Thymus (tissue), 11 donors: ENCODE measurements around the gene CUBN. TPM values are rescaled to one million over a fixed set of nuclear protein-coding genes. Genes with fewer than 3 reads are reported as not detected.

Experiments
- DNase-seq, 9 donors: peaks; one replicate each; pipeline ENCODE4 v3.0.0-alpha.2; 2013; ENCODE audit warnings: low spot score in 9 of 9, low read depth in 6 of 9, missing footprints in 1 of 9
- H3K27ac ChIP-seq, 2 donors: one replicate each; pipeline ENCODE4 v1.5.1; 2013; ENCODE audit warnings: control low read depth in 1 of 2, low read depth in 1 of 2, low read length in 1 of 2, mild to moderate bottlenecking in 1 of 2, moderate library complexity in 1 of 2
- H3K27me3 ChIP-seq, 2 donors: one replicate each; pipeline ENCODE4 v1.5.1; 2013; ENCODE audit warnings: low read length in 1 of 2; ENCODE audit not compliant: control insufficient read depth in 2 of 2, insufficient read depth in 1 of 2
- H3K36me3 ChIP-seq, 2 donors: one replicate each; pipeline ENCODE4 v1.5.1; 2013; ENCODE audit warnings: low read length in 1 of 2, mild to moderate bottlenecking in 1 of 2, moderate library complexity in 1 of 2; ENCODE audit not compliant: control insufficient read depth in 2 of 2, insufficient read depth in 2 of 2
- H3K4me1 ChIP-seq, 2 donors: one replicate each; pipeline ENCODE4 v1.5.1; 2013; ENCODE audit warnings: low read length in 2 of 2; ENCODE audit not compliant: control insufficient read depth in 2 of 2, insufficient read depth in 2 of 2
- H3K4me3 ChIP-seq, 2 donors: one replicate each; pipeline ENCODE4 v1.5.1; 2013; ENCODE audit warnings: low read length in 2 of 2, control low read depth in 1 of 2, mild to moderate bottlenecking in 1 of 2
- H3K9me3 ChIP-seq, 2 donors: one replicate each; pipeline ENCODE4 v1.5.1; 2013; ENCODE audit warnings: low read length in 1 of 2, mild to moderate bottlenecking in 1 of 2; ENCODE audit not compliant: control insufficient read depth in 2 of 2, insufficient read depth in 1 of 2
- WGBS: extraction: QIAGEN DNeasy Blood & Tissue Kit; methylation state at CpG from one replicate; pipeline ENCODE4 v1.1.7; 2013; 5-methylcytosine and 5-hydroxymethylcytosine counted together
- polyA plus RNA-seq: library from polyadenylated mRNA; stranded (reverse); fragments of 200-250 nt; gene quantifications from one replicate; pipeline ENCODE4 v1.2.3, GENCODE V29; 2013
- total RNA-seq: library from RNA; stranded (reverse); fragments of 120-200 nt; gene quantifications from one replicate; pipeline ENCODE4 v1.2.4, GENCODE V29; 2013
- donor health status: healthy.

Gene CUBN
- total and polyA plus RNA-seq, 2 donors: 1.7 to 1.8 TPM

GRCh38 chr10:17062493-17062892, 67.1 kb downstream of the CUBN start:
- Histone ChIP-seq H3K4me1 (peaks cover 19 to 25% of the 10 kb centered on the region in 2 donors), H3K9me3 (no peaks in the 10 kb centered on the region), H3K36me3 (no peaks in the 10 kb centered on the region), H3K27me3 (no peaks in the 10 kb centered on the region), H3K27ac (peak overlapping the region; percentile 40 to 91), H3K4me3 (no peak overlapping the region)
- peak; percentile 18 to 80 (median 48) for DNase-seq
- 53% methylated on average over 2 of the region's 2 CpGs for WGBS

DNA sequence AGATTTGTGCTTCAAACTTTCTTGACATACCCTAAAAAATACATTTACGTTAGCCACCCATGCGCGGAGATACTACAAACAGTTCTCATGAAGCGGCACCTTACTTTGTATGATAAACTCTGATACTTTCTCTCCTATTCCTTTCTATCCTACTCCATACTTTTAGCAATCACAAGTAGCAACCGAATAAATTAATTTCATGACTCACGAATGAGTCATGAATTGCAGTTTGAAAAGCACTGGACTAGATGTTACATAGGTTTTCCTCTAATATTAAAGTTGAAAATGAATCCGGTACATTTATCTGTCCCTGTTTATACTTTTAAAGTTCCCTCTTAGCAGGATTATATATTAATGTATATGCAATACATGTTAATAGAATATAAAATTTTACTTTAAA, 67.6 kb downstream of the CUBN start:
- peaks cover 19 to 25% of the 10 kb centered on the region in 2 donors for H3K4me1 ChIP-seq
- H3K9me3 ChIP-seq: no peaks in the 10 kb centered on the region
- H3K4me3 ChIP-seq: no peak overlapping the region
- 97% methylated on average over 7 of the region's 7 CpGs for WGBS
- peak overlapping the region in 1 of 2 donors; percentile 91 for H3K27ac ChIP-seq
- DNase-seq: no peak
- no peaks in the 10 kb centered on the region for H3K36me3 ChIP-seq
- H3K27me3 ChIP-seq: no peaks in the 10 kb centered on the region

DNA sequence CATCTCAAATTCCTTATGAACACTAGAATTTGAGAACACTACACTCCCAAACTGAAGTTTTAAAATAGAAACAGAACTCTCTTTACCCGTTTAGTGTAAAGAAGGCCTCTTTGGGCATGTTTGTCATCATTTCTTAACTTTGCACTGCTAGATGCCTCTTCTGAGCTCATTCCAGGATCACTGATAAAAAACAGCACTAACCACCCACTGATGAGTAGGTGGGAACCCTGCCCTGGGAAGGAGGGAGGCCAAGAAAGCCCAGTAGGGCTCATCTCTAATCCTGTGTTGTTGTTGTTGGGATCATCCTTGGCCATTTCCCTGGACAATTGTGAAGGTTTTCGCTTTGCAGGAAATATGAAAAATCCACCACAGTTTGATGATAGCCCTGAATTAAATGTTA, 68.2 kb downstream of the CUBN start:
- 91% methylated on average over 2 of the region's 2 CpGs for WGBS
- H3K9me3 ChIP-seq: no peaks in the 10 kb centered on the region
- DNase-seq: no peak
- H3K36me3 ChIP-seq: no peaks in the 10 kb centered on the region
- no peaks in the 10 kb centered on the region for H3K27me3 ChIP-seq
- H3K27ac ChIP-seq: no peak overlapping the region
- H3K4me1 ChIP-seq: peaks cover 19 to 25% of the 10 kb centered on the region in 2 donors
- H3K4me3 ChIP-seq: no peak overlapping the region

GRCh38 chr10:17060289-17060688, 69.3 kb downstream of the CUBN start:
- no peaks in the 10 kb centered on the region for H3K9me3 ChIP-seq
- 80% methylated on average over 6 of the region's 6 CpGs for WGBS
- peaks cover 19 to 25% of the 10 kb centered on the region in 2 donors for H3K4me1 ChIP-seq
- no peaks in the 10 kb centered on the region for H3K36me3 ChIP-seq
- no peak for DNase-seq
- H3K27ac ChIP-seq: no peak overlapping the region
- no peaks in the 10 kb centered on the region for H3K27me3 ChIP-seq
- no peak overlapping the region for H3K4me3 ChIP-seq

- Histone ChIP-seq H3K4me1 (peaks cover 16 to 21% of the 10 kb centered on the region in 2 donors), H3K9me3 (no peaks in the 10 kb centered on the region), H3K27me3 (no peaks in the 10 kb centered on the region), H3K36me3 (no peaks in the 10 kb centered on the region), H3K27ac (no peak overlapping the region), H3K4me3 (no peak overlapping the region)
- DNase-seq: no peak
Observed at GRCh38 chr10:17059197-17059688, 70.4 kb downstream of the CUBN start.

GRCh38 chr10:17058093-17058492, 71.5 kb downstream of the CUBN start:
- H3K9me3 ChIP-seq: no peaks in the 10 kb centered on the region
- no peaks in the 10 kb centered on the region for H3K27me3 ChIP-seq
- no peak for DNase-seq
- 99% methylated on average over 3 of the region's 3 CpGs for WGBS
- no peaks in the 10 kb centered on the region for H3K36me3 ChIP-seq
- H3K4me1 ChIP-seq: peaks cover 10 to 14% of the 10 kb centered on the region in 2 donors
- H3K27ac ChIP-seq: no peak overlapping the region
- no peak overlapping the region for H3K4me3 ChIP-seq

DNA sequence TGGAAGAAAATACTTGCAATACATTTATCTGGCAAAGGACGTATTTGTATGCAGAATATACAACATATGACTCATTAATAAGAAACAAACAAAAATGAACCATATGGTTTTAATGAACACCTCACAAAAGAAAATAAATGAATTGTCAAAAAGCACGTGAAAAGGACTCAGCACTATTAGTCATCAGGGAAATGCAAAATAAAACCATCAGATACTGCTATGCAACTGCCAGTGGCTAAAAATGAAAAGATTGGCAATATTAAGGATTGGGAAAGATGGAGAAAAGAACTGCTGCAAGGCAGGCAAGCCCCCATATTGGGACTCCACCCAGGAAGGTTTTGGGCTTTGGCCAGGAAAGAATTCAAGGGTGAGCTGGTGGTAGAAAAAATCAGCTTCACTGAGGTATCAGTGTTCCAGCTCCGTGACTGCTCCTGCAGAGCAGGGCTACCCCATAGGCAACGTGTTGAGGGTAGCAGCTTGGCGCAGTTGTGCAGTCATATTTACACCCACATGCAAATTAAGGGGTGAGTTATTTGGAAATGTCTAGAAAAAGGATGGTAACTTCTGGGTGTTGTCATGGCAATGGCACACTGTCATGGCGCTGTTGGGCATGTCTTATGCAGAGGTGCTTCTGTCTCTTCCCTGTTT, 72.7 kb downstream of the CUBN start:
- Histone ChIP-seq H3K4me1 (peaks cover 5 to 9% of the 10 kb centered on the region in 2 donors), H3K36me3 (no peaks in the 10 kb centered on the region), H3K4me3 (no peak overlapping the region), H3K27ac (no peak overlapping the region), H3K9me3 (no peaks in the 10 kb centered on the region), H3K27me3 (no peaks in the 10 kb centered on the region)
- 81% methylated on average over 6 of the region's 6 CpGs for WGBS
- DNase-seq: no peak

GRCh38 chr10:17053513-17053912, 76.1 kb downstream of the CUBN start:
- no peaks in the 10 kb centered on the region for H3K9me3 ChIP-seq
- no peak overlapping the region for H3K4me3 ChIP-seq
- H3K27ac ChIP-seq: no peak overlapping the region
- DNase-seq: no peak
- H3K36me3 ChIP-seq: no peaks in the 10 kb centered on the region
- H3K27me3 ChIP-seq: no peaks in the 10 kb centered on the region
- H3K4me1 ChIP-seq: no peaks in the 10 kb centered on the region
- 98% methylated on average over 3 of the region's 3 CpGs for WGBS

- Histone ChIP-seq H3K4me3 (no peak overlapping the region), H3K4me1 (no peaks in the 10 kb centered on the region), H3K36me3 (no peaks in the 10 kb centered on the region), H3K27ac (no peak overlapping the region), H3K27me3 (no peaks in the 10 kb centered on the region), H3K9me3 (no peaks in the 10 kb centered on the region)
- DNase-seq: no peak
Observed at GRCh38 chr10:17053061-17053460, 76.5 kb downstream of the CUBN start.
